Dermis blood vessel endothelial cell (primary cell): ENCODE measurements around the gene DMBT1. TPM values are rescaled to one million over a fixed set of nuclear protein-coding genes. Genes with fewer than 3 reads are reported as not detected.
A peak's percentile ranks its signal among the peaks of the same experiment; 100 is the strongest.

Experiments
- DNase-seq: peaks from one replicate; pipeline ENCODE4 v3.0.0; 2010
- total RNA-seq: library from RNA; depleted of rRNA; stranded (reverse); fragments of >200 nt; gene quantifications from 2 replicates; pipeline ENCODE4 v1.2.3, GENCODE V29; 2014

The DMBT1 gene
- not detected in 2 replicates for total RNA-seq

DNA sequence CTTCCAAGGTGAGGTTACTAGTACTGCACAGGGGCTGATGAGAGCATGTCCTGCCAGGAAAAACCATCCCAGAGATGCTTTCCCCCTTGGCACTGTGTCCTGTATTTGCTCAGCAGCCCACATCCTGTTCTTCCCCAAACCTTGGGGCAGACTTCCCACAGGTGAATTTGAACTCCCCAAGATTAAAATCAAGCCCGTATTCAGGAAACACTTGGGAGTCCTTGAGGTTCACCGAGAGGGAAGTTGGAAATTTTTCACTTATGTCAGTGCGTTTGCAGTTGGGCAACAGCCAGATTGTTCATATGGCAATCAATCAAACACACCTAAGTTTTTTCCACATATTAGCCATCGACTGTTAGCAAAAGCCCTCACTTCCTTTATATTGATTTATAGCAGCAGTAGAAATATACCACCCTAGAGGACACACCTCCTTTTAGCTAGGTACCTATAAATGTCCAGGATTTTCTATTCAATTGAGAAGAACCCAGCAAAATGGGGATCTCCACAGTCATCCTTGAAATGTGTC, at the start of gene DMBT1:
Gene DMBT1, plus strand, starts transcription at position 476 of the 526 bp plus-strand sequence. Its CDS starts 17 bp downstream, at position 493.
- peak; percentile 13 for DNase-seq

DNA sequence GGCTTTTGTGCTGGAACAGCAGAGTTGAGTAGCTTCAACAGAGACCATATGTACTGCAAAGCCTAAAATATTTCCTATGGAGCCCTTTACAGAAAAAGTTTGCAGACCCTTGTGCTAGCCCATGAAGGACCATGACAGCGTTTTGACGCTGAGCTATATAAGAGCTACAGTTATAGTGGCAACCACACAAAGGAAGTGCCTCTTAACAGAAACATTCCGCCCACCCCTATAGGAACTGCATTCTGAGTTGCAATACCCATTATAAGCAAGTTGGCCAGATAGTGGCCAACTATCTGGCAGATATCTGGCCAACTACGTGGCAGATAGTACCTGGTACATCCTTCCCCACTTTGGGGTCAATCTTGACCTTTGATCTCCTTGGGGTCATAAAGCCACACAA, 47.5 kb upstream of the DMBT1 start:
- DNase-seq: no peak

DNA sequence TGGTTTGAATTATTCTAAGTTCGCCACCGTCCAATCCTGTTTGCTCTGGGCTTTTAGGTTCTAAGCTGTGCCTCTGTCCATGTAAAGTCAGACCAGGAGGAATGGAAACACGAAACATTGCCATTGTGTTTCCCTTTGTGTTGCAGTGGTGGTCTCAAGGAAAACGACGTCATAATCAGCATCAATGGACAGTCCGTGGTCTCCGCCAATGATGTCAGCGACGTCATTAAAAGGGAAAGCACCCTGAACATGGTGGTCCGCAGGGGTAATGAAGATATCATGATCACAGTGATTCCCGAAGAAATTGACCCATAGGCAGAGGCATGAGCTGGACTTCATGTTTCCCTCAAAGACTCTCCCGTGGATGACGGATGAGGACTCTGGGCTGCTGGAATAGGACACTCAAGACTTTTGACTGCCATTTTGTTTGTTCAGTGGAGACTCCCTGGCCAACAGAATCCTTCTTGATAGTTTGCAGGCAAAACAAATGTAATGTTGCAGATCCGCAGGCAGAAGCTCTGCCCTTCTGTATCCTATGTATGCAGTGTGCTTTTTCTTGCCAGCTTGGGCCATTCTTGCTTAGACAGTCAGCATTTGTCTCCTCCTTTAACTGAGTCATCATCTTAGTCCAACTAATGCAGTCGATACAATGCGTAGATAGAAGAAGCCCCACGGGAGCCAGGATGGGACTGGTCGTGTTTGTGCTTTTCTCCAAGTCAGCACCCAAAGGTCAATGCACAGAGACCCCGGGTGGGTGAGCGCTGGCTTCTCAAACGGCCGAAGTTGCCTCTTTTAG, 46.3 kb upstream of the DMBT1 start:
- DNase-seq: no peak

DNA sequence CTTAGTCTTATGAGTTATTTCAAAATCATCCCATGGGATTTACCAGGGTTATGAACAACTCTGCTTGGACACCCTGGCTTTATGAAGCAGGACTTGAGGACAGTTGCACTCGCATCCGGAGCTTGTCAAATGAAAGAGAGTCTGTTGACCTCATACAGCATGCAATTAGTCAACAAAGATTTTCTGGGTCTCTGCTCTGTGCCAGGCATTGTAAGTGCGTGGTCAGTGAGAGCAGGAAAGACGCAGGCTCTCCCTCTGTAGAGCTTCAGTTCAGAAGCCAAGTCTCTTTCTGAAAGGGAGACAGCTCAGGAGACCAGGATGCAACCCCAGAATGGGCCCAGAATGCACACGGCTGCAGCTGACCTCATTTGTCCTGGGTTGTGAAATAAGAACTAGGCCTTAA, 45.5 kb upstream of the DMBT1 start:
- no peak for DNase-seq

DNA sequence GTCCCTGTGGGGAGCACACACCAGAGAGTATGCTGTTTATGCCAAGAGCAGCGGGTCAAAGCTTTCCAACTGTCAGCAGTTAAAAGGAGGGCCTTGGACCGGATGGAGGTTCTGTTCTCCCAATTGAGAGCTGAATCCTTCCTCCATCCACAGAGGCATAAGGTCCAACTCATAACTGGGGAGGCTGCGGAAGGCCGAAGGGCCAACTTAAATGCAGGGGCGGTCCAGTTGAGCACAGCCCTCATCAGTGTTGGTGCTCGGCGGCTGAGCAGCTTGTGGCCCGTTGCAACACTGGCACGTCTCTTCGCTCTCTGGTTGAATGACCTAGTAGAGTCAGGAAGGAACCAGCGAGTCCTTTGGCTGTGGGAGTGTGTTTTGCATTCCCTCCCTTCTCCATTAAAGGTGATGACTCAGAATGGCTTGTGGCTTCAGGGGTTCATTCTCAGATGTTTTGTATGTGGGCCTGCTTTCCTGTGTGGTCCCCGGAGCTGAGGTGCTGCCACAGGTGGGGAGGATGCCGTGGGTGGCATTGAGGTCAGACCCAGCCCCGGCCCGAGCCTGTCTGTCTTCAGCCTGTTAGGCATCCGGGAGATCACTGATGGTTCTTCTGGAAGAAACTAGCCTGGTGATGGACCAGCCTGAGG, 44.8 kb upstream of the DMBT1 start:
- no peak for DNase-seq

DNA sequence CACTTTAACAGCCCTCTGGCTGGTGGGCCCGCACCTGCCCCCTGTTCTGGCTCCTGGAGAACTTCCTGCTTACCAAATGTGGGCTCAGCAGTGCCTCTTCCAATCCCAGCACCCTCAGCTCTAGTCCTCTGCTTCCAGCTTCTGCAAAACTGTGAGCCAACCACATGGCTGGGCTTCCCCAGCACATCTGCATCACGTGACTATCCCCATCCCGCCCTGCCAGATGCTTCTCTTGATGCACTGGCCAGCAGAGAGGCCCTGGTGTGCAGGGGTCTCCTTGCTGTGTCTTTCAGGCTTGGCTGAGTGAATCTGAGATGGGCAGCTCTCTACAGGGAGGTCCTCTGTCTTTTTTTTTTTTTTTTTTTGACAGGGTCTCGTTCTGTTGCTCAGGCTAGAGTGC, 43.8 kb upstream of the DMBT1 start:
- DNase-seq: no peak

DNA sequence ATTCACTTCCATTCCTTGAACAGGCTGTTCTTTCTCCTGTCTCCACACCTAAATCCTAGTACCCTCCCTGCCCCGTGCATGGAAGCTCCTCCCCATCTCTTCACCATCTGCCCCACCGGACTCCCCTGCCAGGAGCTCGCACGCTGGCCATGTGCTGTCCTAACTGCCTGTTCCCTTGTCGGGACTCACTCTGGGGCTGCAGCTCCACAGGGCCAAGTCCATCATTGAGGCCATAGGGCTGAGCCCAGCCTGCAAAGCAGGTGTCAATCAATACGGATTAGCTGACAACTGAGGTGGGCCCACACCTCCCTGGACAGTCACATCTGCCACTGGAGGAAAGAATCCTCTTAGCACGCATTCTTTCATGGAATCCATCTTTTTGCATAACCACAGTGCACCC, 41.4 kb upstream of the DMBT1 start:
- no peak for DNase-seq

DNA sequence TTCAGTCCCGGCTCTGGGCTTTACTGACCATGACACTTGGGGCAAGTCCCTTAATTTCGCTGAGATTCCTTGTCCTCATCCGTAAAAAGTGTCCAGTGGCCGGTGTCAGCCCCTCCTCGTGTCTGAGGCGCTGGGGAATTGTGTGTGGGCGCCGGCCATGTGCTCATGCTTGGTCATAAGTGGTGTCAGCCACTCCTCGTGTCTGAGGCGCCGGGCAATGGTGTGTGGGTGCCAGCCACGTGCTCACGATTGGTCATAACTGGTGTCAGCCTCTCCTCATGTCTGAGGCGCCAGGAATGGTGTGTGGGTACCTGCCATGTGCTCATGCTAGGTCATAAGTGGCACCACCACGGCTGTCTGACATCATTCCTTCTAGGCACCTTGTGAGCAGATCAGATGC, 40.7 kb upstream of the DMBT1 start:
- no peak for DNase-seq

DNA sequence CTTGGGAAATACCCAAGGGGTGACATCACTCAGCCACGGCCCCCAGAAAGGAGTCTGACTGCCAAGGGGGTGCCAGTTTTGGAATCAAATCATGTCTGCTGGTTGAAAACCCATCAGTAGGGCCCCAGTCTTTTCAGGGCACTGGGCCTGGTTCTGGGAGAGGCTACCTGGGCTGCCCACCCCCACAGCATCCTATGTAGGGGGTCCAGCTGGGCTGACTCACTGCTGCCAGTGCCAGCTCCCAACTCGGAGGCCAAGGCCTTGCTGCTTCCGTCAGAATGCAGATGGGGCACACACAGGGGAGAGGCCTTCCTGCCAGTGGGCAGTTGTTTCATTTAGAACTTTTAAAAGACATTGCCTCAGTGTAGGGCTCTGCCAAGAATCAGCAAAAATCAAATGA, 39.5 kb upstream of the DMBT1 start:
- peak; percentile 35 for DNase-seq

DNA sequence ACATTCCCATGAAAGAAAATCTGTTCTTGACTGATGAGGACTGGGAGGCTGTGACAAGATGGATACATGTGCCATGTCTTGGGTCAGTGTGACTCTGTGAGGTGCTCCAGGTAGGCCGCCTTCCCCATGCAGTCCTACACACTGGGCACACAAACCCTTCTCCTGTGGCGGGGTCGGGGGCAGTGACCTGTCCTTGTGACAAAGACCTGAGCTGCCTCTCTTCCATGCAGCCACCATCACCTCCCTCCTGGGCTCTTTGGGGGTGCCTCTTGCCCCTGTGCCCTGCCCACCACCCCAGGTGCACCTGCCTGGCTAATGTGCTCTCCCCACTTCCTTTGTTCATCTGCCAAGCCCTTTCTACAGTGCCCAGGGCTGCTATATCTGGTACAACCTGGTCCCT, 35.7 kb upstream of the DMBT1 start:
- no peak for DNase-seq

DNA sequence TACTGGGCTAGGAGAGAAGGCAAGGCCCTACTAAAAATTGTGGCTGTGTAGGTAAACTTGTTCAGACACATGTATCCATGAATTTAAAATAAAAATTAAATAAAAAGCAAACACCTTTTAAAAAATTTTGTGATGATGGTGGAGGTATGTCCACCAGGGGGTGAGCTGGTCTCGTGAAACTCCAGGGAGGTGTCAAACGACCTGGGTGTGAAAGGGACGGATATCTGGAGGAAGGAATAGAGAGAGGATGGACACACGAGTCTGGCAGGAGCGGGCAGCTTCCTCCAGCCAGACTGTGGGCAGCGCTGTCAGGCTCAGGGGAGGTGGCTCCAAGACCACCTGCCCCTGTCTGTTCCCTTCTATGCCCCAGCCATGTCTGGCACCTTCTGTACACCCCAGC, 34.8 kb upstream of the DMBT1 start:
- DNase-seq: peak; percentile 65

DNA sequence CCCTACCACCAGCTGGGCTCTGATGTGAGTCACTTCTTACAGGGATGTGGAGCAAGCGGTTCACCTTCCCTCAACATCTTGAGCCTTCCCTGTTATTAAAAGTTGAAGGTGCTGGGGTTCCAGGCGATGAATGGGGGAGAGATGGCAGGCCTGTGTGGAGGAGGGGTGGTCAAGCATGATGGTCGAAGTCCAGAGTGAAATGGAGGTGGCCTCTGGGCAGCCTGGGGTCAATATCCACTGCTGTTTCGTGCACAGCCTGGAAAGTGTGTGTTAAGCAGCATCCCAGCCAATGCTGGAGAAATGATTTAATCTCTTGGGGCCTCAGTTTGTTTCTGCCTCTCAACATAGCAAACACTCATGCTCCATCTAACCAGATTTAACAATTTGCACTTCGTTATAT, 33.7 kb upstream of the DMBT1 start:
- DNase-seq: no peak

DNA sequence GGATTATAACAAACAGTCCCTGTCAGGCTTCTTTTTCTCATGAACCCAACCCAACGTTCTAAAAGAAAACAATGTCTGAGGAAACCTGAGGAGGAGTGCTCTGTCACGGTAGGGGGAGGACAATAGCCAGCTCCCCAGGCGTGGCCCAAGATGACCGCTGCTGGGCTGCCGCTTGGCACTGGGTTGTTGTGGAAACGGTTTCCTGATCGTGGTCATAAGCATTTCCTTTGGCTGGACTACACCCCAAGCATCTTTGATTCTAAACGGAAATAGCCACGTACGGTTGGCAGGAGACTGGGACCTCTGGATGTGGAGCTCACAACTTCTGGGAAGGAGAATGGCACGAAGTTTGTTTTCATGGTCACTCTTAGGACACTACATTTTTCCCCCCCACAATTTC, 30.4 kb upstream of the DMBT1 start:
- peak; percentile 93 for DNase-seq

DNA sequence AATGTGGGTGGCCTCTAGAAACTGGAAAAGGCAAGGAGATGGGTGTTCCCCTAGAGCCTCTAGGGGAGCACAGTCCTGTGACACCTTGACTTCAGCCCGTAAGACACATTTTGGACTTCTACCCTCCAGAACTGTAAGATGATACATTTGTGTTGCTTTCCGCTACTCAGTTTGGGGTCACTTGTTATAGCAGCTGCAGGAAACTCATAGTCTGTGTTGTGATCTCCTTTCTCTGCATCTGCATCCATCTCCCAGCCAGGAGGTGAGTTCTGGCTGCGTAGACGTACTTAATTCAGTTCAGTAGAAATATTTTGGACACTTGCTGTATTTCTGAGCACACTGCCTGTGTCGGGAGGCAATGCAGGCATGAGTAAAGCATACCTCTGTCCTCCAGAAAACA, 29.3 kb upstream of the DMBT1 start:
- DNase-seq: no peak

DNA sequence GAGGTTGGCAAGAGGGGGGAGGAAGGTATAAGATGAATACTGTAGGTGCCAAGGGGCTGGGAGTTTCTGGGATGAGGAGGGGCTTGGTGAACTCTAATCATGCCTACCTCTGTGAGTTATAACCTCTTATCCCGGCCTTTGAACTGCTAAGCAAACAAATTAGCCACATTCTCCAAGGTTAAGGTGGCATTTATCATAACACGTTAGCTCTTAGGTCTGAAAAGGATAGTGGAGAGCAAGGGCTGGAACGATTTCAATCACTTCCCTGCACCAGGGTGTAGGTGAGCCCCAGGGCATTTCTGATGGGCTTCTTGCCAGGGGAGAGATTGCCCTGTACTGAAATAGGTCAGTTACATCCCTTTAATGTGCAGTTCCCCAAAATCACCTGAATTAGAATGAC, 28.6 kb upstream of the DMBT1 start:
- no peak for DNase-seq

DNA sequence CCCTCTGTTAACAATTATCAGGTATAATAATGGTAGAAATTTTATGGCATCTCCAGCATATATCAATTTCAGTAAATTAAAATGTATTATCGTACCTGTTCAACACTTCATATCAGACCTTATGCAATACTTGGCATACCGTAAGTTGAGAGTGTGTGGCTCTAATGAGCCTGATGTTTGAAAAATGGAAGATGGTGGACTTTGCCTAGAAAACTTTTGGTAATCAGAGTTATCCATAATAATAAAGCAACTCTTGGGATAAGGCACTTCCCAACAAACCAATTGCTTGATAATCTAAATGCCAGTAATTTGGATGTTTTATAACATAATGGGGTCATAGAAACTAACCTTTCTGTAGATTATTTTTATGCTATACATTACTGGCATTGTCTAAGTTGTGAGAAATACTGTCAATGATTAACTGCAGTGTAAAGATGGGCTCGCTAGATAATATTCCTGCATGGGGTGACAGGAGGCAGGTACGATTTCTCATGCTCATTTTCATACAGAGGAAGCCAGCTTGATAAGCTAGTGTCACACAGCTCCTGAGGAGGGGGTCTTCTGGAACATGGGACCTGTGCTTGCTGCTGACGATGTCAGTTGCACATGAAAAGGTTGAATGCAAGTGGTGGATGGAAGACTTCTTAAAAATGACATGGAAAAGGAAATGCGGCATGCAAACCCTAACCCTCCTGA, 27.8 kb upstream of the DMBT1 start:
- DNase-seq: no peak

DNA sequence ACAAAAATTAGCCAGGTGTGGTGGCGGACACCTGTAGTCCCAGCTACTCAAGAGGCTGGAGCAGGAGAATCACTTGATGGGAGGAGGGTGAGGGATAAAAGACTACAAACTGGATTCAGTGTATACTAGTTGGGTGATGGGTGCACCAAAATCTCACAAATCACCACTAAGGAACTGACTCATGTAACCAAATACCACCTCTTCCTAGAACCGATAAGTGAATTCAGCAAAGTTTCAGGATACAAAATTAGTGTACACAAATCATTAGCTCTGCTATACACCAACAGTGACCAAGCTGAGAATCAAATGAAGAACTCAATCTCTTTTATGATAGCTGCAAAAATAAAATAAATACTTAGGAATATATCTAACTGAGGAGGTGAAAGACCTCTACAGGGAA, 23.0 kb upstream of the DMBT1 start:
- no peak for DNase-seq

DNA sequence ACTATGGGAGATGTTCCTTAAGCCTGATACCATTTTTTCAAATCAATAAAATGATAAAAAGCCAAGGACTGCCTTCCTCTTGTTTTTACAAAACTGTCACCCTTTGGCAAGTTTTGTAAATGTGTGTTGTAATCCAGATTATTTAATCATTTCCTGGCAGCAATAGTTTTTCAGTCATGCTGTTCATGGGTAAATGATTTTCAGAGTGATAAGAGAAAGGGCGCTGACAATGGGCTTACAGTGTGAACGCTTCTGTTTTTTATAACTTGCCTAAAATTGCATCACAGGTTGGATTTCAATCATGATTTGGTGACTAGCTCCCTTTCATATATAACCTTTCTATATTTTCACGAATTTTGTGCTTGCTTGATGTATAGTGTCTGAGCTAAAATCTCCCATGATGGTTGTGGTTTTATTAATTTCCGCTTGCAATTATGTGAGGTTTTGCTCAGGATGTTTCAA, 19.0 kb upstream of the DMBT1 start:
- no peak for DNase-seq

DNA sequence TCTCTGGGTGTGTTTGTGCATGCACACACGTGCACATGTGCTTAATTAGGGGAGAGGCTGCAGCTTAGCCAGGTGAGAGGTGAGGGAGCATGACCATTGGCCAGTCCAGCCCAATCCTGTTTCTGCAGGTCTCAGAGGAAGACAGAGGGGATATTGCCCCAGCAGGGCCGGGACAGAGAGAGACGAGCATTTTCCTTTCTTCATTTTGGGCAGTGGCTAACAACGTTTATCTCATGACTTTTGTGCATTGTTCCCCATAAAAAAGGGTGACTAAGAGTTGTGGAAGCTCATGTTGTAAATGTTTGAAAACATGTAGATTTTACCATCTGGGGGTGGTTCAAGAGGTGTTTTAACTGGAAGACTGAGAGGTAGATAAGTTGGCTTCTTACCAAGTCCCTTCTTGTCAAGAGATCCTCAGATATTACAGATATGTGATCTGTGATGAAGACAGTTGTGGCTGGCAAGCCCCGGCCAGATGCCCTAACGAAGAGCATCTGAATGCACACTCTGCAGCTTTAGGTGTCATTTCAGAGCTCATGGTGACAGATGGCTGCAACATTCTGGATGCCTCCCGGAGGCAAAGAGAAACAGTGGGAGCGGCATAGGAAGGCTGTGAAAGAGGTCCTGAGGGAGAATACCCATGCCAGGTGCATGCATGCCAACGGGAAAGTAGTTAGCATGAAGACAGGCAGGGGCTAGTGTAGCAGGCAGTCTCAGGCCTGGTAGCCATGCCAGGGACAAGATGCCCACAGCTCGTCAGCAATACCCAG, 16.7 kb upstream of the DMBT1 start:
- no peak for DNase-seq

DNA sequence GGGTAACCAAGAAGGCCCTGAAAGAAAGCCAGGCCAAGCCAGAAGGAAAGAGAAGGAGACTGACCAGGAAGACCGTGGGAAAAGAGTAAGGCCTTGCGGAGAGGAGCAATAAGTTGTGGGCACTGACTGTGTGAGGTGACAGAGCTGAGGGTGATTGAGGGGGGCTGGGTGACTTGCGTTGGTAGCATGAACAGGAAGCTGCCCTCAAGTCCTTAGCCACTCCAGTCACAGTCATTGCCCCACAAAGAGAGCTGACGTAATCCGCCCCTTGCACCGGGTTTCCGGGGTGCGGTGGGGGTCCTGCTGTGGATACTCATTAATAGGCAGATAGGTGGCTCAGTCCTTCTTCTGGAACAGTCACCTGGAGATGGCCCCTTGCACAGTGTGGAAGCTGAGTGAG, 16.1 kb upstream of the DMBT1 start:
- no peak for DNase-seq

DNA sequence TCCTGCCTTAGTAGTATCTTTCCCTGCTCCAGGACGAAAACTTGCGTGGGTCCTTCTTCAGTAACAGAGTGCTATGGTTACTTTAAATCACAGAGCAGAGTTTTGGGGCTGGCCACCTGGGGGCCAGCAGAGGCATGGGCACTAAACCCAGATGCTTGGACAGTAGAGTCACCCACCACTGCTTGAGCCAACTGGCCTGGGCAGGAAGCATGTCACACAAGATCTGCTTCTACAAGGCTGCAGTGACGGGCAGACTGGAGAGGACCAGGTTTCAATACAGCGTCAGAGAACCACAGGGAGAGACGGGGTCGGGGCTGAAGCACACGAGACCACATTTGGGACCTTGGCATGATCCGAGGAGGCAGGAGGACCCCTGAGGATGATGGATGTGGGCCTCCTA, 14.3 kb upstream of the DMBT1 start:
- DNase-seq: no peak

DNA sequence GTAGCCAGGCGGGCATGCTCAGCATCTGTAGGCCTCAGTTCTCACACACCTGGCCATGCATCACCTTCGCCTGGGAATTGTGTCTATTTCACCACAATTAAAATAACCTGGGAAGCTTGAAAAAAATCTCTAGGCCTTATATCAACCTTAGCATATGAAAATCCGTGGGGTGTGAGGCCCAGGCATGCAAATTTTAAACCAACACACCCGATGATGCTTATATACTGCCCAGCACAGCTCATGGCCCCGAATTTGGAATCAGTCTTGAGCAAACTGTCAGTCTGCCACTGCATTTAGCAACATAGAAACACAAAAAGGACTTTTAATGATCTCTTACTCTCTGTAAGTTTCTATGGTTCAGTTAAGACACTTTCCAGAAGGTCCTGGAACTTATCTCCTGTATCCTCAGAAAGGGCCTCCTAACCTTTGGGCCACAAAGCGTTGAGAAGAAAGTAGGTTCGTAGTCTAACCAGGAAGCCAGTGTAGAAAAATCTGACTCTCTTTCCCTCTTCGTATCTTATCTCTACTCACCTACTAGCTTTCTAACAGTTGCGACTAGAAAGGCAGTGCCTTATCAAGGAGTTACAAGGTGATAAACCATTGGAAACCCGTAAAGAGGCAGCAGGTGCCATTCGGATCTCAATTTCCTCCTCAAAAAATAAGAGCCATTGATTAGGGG, 12.0 kb upstream of the DMBT1 start:
- DNase-seq: no peak
